DND-41 (cell line): ENCODE measurements around the gene WDR31.

Experiments
- ATAC-seq: fragments of 200-7000 bp; cut with Tn5 transposase; 3 replicates; pipeline ENCODE4 v1.9.1; 2021; ENCODE audit warnings: low read depth; ENCODE audit not compliant: insufficient read depth
- DNase-seq: peaks from one replicate; pipeline ENCODE4 v3.0.0-alpha.2; 2020
- H2AFZ ChIP-seq: 2 replicates; pipeline ENCODE4 v1.6.0; 2012; ENCODE audit warnings: low read depth, low read length
- H3K27ac ChIP-seq: 2 replicates; pipeline ENCODE4 v1.5.1; 2012; ENCODE audit warnings: low read length, inconsistent platforms
- H3K27me3 ChIP-seq: fragments of 200-600 bp; sonication (generic); 2 replicates; pipeline ENCODE4 v1.6.0; 2012; ENCODE audit warnings: low read length, mild to moderate bottlenecking, inconsistent platforms; ENCODE audit not compliant: insufficient read depth, poor library complexity
- H3K36me3 ChIP-seq: 2 replicates; pipeline ENCODE4 v1.5.1; 2012; ENCODE audit warnings: low read length, inconsistent platforms; ENCODE audit not compliant: insufficient read depth
- H3K4me1 ChIP-seq: 2 replicates; pipeline ENCODE4 v1.5.1; 2012; ENCODE audit warnings: mild to moderate bottlenecking, low read length; ENCODE audit not compliant: insufficient read depth
- H3K4me2 ChIP-seq: 2 replicates; pipeline ENCODE4 v1.6.0; 2012; ENCODE audit warnings: mild to moderate bottlenecking, moderate library complexity, low read length, inconsistent platforms; ENCODE audit not compliant: insufficient read depth
- H3K4me3 ChIP-seq, 2 experiments: fragments of 200-600 bp in 1 of 2; shearing (Covaris generic) in 1 of 2; 2 replicates each; pipeline ENCODE4 v1.5.1; 2012 to 2016; ENCODE audit warnings: inconsistent platforms in 2 of 2, low read length in 2 of 2, mild to moderate bottlenecking in 2 of 2, low read depth in 1 of 2, moderate library complexity in 1 of 2
- H3K79me2 ChIP-seq: 2 replicates; pipeline ENCODE4 v1.6.0; 2012; ENCODE audit warnings: low read length, inconsistent platforms; ENCODE audit not compliant: insufficient read depth
- H3K9ac ChIP-seq: 2 replicates; pipeline ENCODE4 v1.6.0; 2012; ENCODE audit warnings: low read depth, mild to moderate bottlenecking, inconsistent platforms, low read length, moderate library complexity
- H3K9me3 ChIP-seq: 2 replicates; pipeline ENCODE4 v1.5.1; 2012; ENCODE audit warnings: low read length, moderate library complexity, mild to moderate bottlenecking, inconsistent platforms; ENCODE audit not compliant: insufficient read depth, severe bottlenecking
- H4K20me1 ChIP-seq: 2 replicates; pipeline ENCODE4 v1.6.0; 2012; ENCODE audit warnings: low read length; ENCODE audit not compliant: insufficient read depth
- CTCF ChIP-seq: IDR thresholded peaks from 2 replicates; pipeline ENCODE4 v1.5.1; 2012; ENCODE audit warnings: borderline replicate concordance, low read length, moderate library complexity, mild to moderate bottlenecking; ENCODE audit not compliant: poor library complexity, severe bottlenecking; ENCODE audit errors: extremely low read depth
- EZH2 ChIP-seq: IDR thresholded peaks from 3 replicates; pipeline ENCODE4 v1.6.1; 2012; ENCODE audit warnings: borderline replicate concordance, low read depth, mild to moderate bottlenecking, moderate library complexity, low read length, inconsistent platforms; ENCODE audit not compliant: severe bottlenecking

WDR31 gene

GRCh38 chr9:113281356-113281755 lies 58.7 kb downstream of the WDR31 start:
- Histone ChIP-seq H3K9ac (no peak overlapping the region), H3K36me3 (peaks cover 89% of the 10 kb centered on the region), H3K27me3 (no peaks in the 10 kb centered on the region), H3K79me2 (peaks cover 22% of the 10 kb centered on the region), H3K4me1 (peaks cover 20% of the 10 kb centered on the region), H3K27ac (no peak overlapping the region), H3K4me2 (no peak overlapping the region), H3K9me3 (no peaks in the 10 kb centered on the region), H3K4me3 (no peak overlapping the region), H2AFZ (no peak overlapping the region), H4K20me1 (peaks cover 8% of the 10 kb centered on the region; the same call in 1 of the 2 replicates)
- TF ChIP-seq EZH2 (no peak), CTCF (no peak)
- ATAC-seq: no peak
- DNase-seq: no peak

GRCh38 chr9:113278840-113279239 lies 61.2 kb downstream of the WDR31 start:
- H3K27me3 ChIP-seq: no peaks in the 10 kb centered on the region
- H3K9me3 ChIP-seq: no peaks in the 10 kb centered on the region
- TF ChIP-seq EZH2: no peak
- TF ChIP-seq CTCF: no peak
- H2AFZ ChIP-seq: no peak overlapping the region
- DNase-seq (no peak), ATAC-seq (no peak)
- H3K9ac ChIP-seq: no peak overlapping the region
- H3K4me1 ChIP-seq: peaks cover 35% of the 10 kb centered on the region
- H3K79me2 ChIP-seq: peaks cover 44% of the 10 kb centered on the region
- no peak overlapping the region for H3K27ac ChIP-seq
- H3K4me2 ChIP-seq: no peak overlapping the region
- H3K4me3 ChIP-seq: no peak overlapping the region
- peaks cover 8% of the 10 kb centered on the region; the same call in 1 of the 2 replicates for H4K20me1 ChIP-seq
- H3K36me3 ChIP-seq: peaks cover 68% of the 10 kb centered on the region

GRCh38 chr9:113275157-113276131 lies 64.6 kb downstream of the WDR31 start, which contains the start of the genes CDC26 and PRPF4:
Gene CDC26 (minus strand): TSS chr9:113275572. CDS start chr9:113272507, 3,065 bp downstream.
Gene PRPF4 (plus strand): TSS chr9:113275658. CDS start chr9:113275744, 86 bp downstream.
- no peaks in the 10 kb centered on the region for H3K27me3 ChIP-seq
- peak; percentile 95 for DNase-seq
- H3K79me2 ChIP-seq: peaks cover 51% of the 10 kb centered on the region
- TF ChIP-seq EZH2: no peak
- no peak for TF ChIP-seq CTCF
- peak within 1 kb of the TSS; percentile 88 for H3K27ac ChIP-seq
- peak within 1 kb of the TSS; percentile 90 for H2AFZ ChIP-seq
- H3K4me2 ChIP-seq: peak within 1 kb of the TSS; percentile 97
- peaks cover 40% of the 10 kb centered on the region for H3K4me1 ChIP-seq
- H3K36me3 ChIP-seq: peaks cover 63% of the 10 kb centered on the region
- ATAC-seq: peak; percentile 89
- peak within 1 kb of the TSS; percentile 76 for H3K9ac ChIP-seq
- H3K9me3 ChIP-seq: no peaks in the 10 kb centered on the region
- H3K4me3 ChIP-seq: peak within 1 kb of the TSS; percentile 64 to 83
- H4K20me1 ChIP-seq: peaks cover 2% of the 10 kb centered on the region; the same call in 1 of the 2 replicates
